H9 (cell line): ENCODE measurements around the gene SLC17A1. TPM values are rescaled to one million over a fixed set of nuclear protein-coding genes. Genes with fewer than 3 reads are reported as not detected.

ENCODE experiments used
- DNase-seq: peaks from one replicate; pipeline ENCODE4 v3.0.0-alpha.2; 2017
- H2AFZ ChIP-seq: one replicate; pipeline ENCODE4 v1.6.1; 2013; ENCODE audit warnings: mild to moderate bottlenecking, low read length, control low read depth, moderate library complexity
- H2AK5ac ChIP-seq: 2 replicates; pipeline ENCODE4 v1.6.1; 2013; ENCODE audit warnings: low read length, control low read depth, mixed read lengths; ENCODE audit not compliant: insufficient read length
- H2BK120ac ChIP-seq: one replicate; pipeline ENCODE4 v1.6.1; 2013; ENCODE audit warnings: low read depth, mild to moderate bottlenecking, low read length, control low read depth, inconsistent platforms; ENCODE audit not compliant: poor library complexity, severe bottlenecking
- H2BK12ac ChIP-seq: 2 replicates; pipeline ENCODE4 v1.6.1; 2013; ENCODE audit warnings: low read length, control low read depth, mixed read lengths, low read depth; ENCODE audit not compliant: insufficient read length
- H2BK15ac ChIP-seq: 2 replicates; pipeline ENCODE4 v1.6.1; 2013; ENCODE audit warnings: low read depth, low read length, control low read depth
- H2BK20ac ChIP-seq: one replicate; pipeline ENCODE4 v1.6.1; 2013; ENCODE audit warnings: low read depth, mild to moderate bottlenecking, low read length, control low read depth, inconsistent platforms; ENCODE audit not compliant: poor library complexity, severe bottlenecking
- H2BK5ac ChIP-seq: 2 replicates; pipeline ENCODE4 v1.6.1; 2013; ENCODE audit warnings: low read length, control low read depth, mixed read lengths; ENCODE audit not compliant: insufficient read length
- H3K14ac ChIP-seq: 2 replicates; pipeline ENCODE4 v1.6.1; 2013; ENCODE audit warnings: low read length, control low read depth; ENCODE audit not compliant: insufficient read depth
- H3K18ac ChIP-seq: 2 replicates; pipeline ENCODE4 v1.6.1; 2013; ENCODE audit warnings: low read depth, mild to moderate bottlenecking, mixed read lengths, low read length, control low read depth; ENCODE audit not compliant: insufficient read length
- H3K23ac ChIP-seq: 2 replicates; pipeline ENCODE4 v1.6.1; 2013; ENCODE audit warnings: low read length, control low read depth, mixed read lengths, low read depth; ENCODE audit not compliant: insufficient read length
- H3K23me2 ChIP-seq: 2 replicates; pipeline ENCODE4 v1.6.1; 2013; ENCODE audit warnings: low read depth, mild to moderate bottlenecking, mixed read lengths, low read length, control low read depth; ENCODE audit not compliant: insufficient read length, poor library complexity, severe bottlenecking
- H3K27ac ChIP-seq: 2 replicates; pipeline ENCODE4 v1.5.1; 2013; ENCODE audit warnings: low read length, control low read depth, mixed read lengths, low read depth; ENCODE audit not compliant: insufficient read length
- H3K27me3 ChIP-seq: 2 replicates; pipeline ENCODE4 v1.6.1; 2013; ENCODE audit warnings: low read length, control low read depth, inconsistent platforms; ENCODE audit not compliant: insufficient read depth
- H3K4ac ChIP-seq: 2 replicates; pipeline ENCODE4 v1.6.1; 2013; ENCODE audit warnings: low read depth, mild to moderate bottlenecking, control low read depth, inconsistent platforms, low read length, moderate library complexity
- H3K4me1 ChIP-seq: 2 replicates; pipeline ENCODE4 v1.6.1; 2013; ENCODE audit warnings: low read length, control low read depth, inconsistent platforms; ENCODE audit not compliant: insufficient read depth
- H3K4me2 ChIP-seq: 2 replicates; pipeline ENCODE4 v1.6.1; 2013; ENCODE audit warnings: low read length, control low read depth, mixed read lengths; ENCODE audit not compliant: insufficient read length, insufficient read depth
- H3K56ac ChIP-seq: 2 replicates; pipeline ENCODE4 v1.6.1; 2013; ENCODE audit warnings: low read depth, mild to moderate bottlenecking, mixed read lengths, low read length, control low read depth; ENCODE audit not compliant: insufficient read length
- H3K79me1 ChIP-seq: 2 replicates; pipeline ENCODE4 v1.6.1; 2013; ENCODE audit warnings: low read depth, mild to moderate bottlenecking, moderate library complexity, low read length, control low read depth, inconsistent platforms; ENCODE audit not compliant: insufficient read depth, poor library complexity, severe bottlenecking
- H3K79me2 ChIP-seq: 2 replicates; pipeline ENCODE4 v1.6.1; 2013; ENCODE audit warnings: low read length, control low read depth, inconsistent platforms; ENCODE audit not compliant: insufficient read depth
- H3K9ac ChIP-seq: 2 replicates; pipeline ENCODE4 v1.6.1; 2013; ENCODE audit warnings: low read length, control low read depth, mixed read lengths; ENCODE audit not compliant: insufficient read length; ENCODE audit errors: extremely low read depth
- H3K9me3 ChIP-seq: one replicate; pipeline ENCODE4 v1.6.1; 2013; ENCODE audit warnings: low read depth, low read length, inconsistent platforms; ENCODE audit not compliant: control insufficient read depth
- H3T11ph ChIP-seq: one replicate; pipeline ENCODE4 v1.6.1; 2013; ENCODE audit warnings: mild to moderate bottlenecking, low read length, control low read depth, inconsistent platforms
- H4K20me1 ChIP-seq: one replicate; pipeline ENCODE4 v1.6.1; 2013; ENCODE audit not compliant: control insufficient read depth, insufficient read length, insufficient read depth
- H4K5ac ChIP-seq: 2 replicates; pipeline ENCODE4 v1.6.1; 2013; ENCODE audit warnings: low read depth, mild to moderate bottlenecking, mixed read lengths, low read length, control low read depth; ENCODE audit not compliant: insufficient read length
- H4K8ac ChIP-seq: replicated peaks from 2 replicates; pipeline ENCODE4 v1.6.1; 2013; ENCODE audit warnings: low read length, control low read depth, mixed read lengths, low read depth; ENCODE audit not compliant: insufficient read length
- H4K91ac ChIP-seq: 2 replicates; pipeline ENCODE4 v1.6.1; 2013; ENCODE audit warnings: low read depth, mild to moderate bottlenecking, moderate library complexity, mixed read lengths, low read length, control low read depth; ENCODE audit not compliant: insufficient read length
- H3K27ac Mint-ChIP-seq, 3 experiments: 2 replicates in 2 of 3; 3 replicates in 1 of 3; pipeline ENCODE4 v1.8.0; 2020 to 2021; ENCODE audit warnings: mixed read lengths in 3 of 3, mild to moderate bottlenecking in 1 of 3, moderate library complexity in 1 of 3
- H3K27me3 Mint-ChIP-seq: 2 replicates; pipeline ENCODE4 v1.8.0; 2021; ENCODE audit warnings: low read depth, mild to moderate bottlenecking, moderate library complexity, mixed read lengths
- H3K36me3 Mint-ChIP-seq, 3 experiments: 2 replicates in 2 of 3; 3 replicates in 1 of 3; pipeline ENCODE4 v1.8.0; 2020 to 2021; ENCODE audit warnings: low read depth in 3 of 3, mixed read lengths in 3 of 3; ENCODE audit not compliant: insufficient read depth in 1 of 3
- H3K4me1 Mint-ChIP-seq, 2 experiments: 2 replicates each; pipeline ENCODE4 v1.8.0; 2020; ENCODE audit warnings: mixed read lengths in 2 of 2
- H3K4me3 Mint-ChIP-seq, 2 experiments: 2 replicates in 1 of 2; 3 replicates in 1 of 2; pipeline ENCODE4 v1.8.0; 2020 to 2021; ENCODE audit warnings: mild to moderate bottlenecking in 2 of 2, mixed read lengths in 2 of 2, moderate library complexity in 1 of 2
- H3K9me3 Mint-ChIP-seq, 2 experiments: 2 replicates in 1 of 2; 3 replicates in 1 of 2; pipeline ENCODE4 v1.8.0; 2020; ENCODE audit warnings: mild to moderate bottlenecking in 2 of 2, mixed read lengths in 2 of 2, moderate library complexity in 1 of 2
- CTCF ChIP-seq: fragments of 200-600 bp; sonication (generic); conservative IDR thresholded peaks from 3 replicates; pipeline ENCODE4 v1.8.0; 2021; ENCODE audit warnings: antibody characterized with exemption, mild to moderate bottlenecking
- WGBS: extraction: QIAGEN DNeasy Blood & Tissue Kit; methylation state at CpG from one replicate; pipeline ENCODE4 v1.1.7; 2013; ENCODE audit warnings: missing lambda C conversion rate, low lambda C conversion rate, mixed read lengths; ENCODE audit not compliant: insufficient read length; ENCODE audit errors: extremely low coverage; 5-methylcytosine and 5-hydroxymethylcytosine counted together
- total RNA-seq: library from RNA; stranded (reverse); gene quantifications from 2 replicates; pipeline ENCODE4 v1.2.1, GENCODE V29; 2021

SLC17A1 gene
- total RNA-seq, 1 experiment from 2014 or later: not detected

DNA sequence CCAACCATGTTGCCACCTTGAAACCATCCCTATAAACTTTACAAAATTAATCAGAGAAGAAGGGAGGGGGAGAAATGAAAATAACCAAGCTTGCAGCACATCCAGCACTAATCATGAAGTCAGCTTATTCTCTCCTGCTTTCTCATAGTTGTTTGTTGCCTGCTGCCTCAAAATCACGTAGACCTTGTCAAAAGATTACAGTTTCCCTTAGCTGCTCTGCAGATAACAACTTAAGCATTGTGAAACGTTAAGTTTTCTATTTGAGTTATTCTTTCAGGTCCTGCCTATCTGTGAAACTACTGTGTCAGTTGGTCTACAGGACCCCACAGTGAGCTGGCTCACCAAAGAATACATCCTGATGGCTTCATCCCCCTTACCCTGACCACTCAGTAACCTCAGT lies 44.4 kb downstream of the SLC17A1 start:
- H4K8ac ChIP-seq: no peak overlapping the region
- H2BK5ac ChIP-seq: no peak overlapping the region
- H2BK15ac ChIP-seq: no peak overlapping the region
- no peak overlapping the region for H3K27ac ChIP-seq
- Mint-ChIP-seq H3K27ac (no peak overlapping the region), H3K27me3 (no peaks in the 10 kb centered on the region), H3K36me3 (no peaks in the 10 kb centered on the region), H3K4me1 (no peaks in the 10 kb centered on the region), H3K4me3 (no peak overlapping the region), H3K9me3 (no peaks in the 10 kb centered on the region)
- WGBS: no CpG with 5 or more reads among the region's 2 CpGs
- H3K4me2 ChIP-seq: no peak overlapping the region
- H3K4me1 ChIP-seq: no peaks in the 10 kb centered on the region
- no peak overlapping the region for H3K18ac ChIP-seq
- no peak for DNase-seq
- H3K9ac ChIP-seq: no peak overlapping the region
- H3K27me3 ChIP-seq: no peaks in the 10 kb centered on the region
- H3K79me2 ChIP-seq: no peaks in the 10 kb centered on the region
- H2AK5ac ChIP-seq: no peak overlapping the region
- no peaks in the 10 kb centered on the region for H3K9me3 ChIP-seq
- H2AFZ ChIP-seq: no peak overlapping the region
- no peak overlapping the region for H4K5ac ChIP-seq
- H3K23ac ChIP-seq: no peak overlapping the region
- TF ChIP-seq CTCF: no peak
- H4K91ac ChIP-seq: no peak overlapping the region
- no peak overlapping the region for H2BK20ac ChIP-seq
- H3K4ac ChIP-seq: no peak overlapping the region
- H3K14ac ChIP-seq: no peak overlapping the region
- H2BK12ac ChIP-seq: no peak overlapping the region
- H3K79me1 ChIP-seq: no peaks in the 10 kb centered on the region
- H3T11ph ChIP-seq: no peak overlapping the region
- H4K20me1 ChIP-seq: no peaks in the 10 kb centered on the region
- H3K56ac ChIP-seq: no peak overlapping the region
- H3K23me2 ChIP-seq: no peaks in the 10 kb centered on the region
- H2BK120ac ChIP-seq: no peak overlapping the region
